CD4-positive, alpha-beta memory T cell (primary cell): ENCODE results near the gene ROM1. TPM values are rescaled to one million over a fixed set of nuclear protein-coding genes. Genes with fewer than 3 reads are reported as not detected.
A peak's percentile ranks its signal among the peaks of the same experiment; 100 is the strongest.

Experiments used
- CTCF ChIA-PET: fragments of 350-600 bp; sonication (Branson Sonifier 250); formaldehyde crosslinking; loops from one replicate; lab custom pipeline; 2021; ENCODE audit warnings: inconsistent platforms; ENCODE audit not compliant: partially characterized antibody; lab: Charles Lee
- POLR2A ChIA-PET: fragments of 350-600 bp; sonication (Branson Sonifier 250); formaldehyde crosslinking; loops from one replicate; lab custom pipeline; 2021; ENCODE audit not compliant: partially characterized antibody; lab: Charles Lee
- DNase-seq, 5 donors: peaks; one replicate each; pipeline versions ENCODE4 v3.0.0 to v3.0.0-alpha.2; 2020 to 2022; ENCODE audit warnings: mixed read lengths in 1 of 5
- H3K27ac ChIP-seq: one replicate; pipeline ENCODE4 v1.7.0; 2013; ENCODE audit warnings: low read depth, low read length
- H3K27me3 ChIP-seq: 2 replicates; pipeline ENCODE4 v1.7.0; 2013; ENCODE audit warnings: mild to moderate bottlenecking, low read length, moderate library complexity; ENCODE audit not compliant: insufficient read depth
- H3K36me3 ChIP-seq: 2 replicates; pipeline ENCODE4 v1.7.0; 2013; ENCODE audit warnings: mild to moderate bottlenecking, low read length, moderate library complexity; ENCODE audit not compliant: insufficient read depth
- H3K4me1 ChIP-seq: 2 replicates; pipeline ENCODE4 v1.7.0; 2013; ENCODE audit warnings: mild to moderate bottlenecking, low read length, moderate library complexity; ENCODE audit not compliant: insufficient read depth
- H3K4me3 ChIP-seq, 2 donors: one replicate each; pipeline ENCODE4 v1.7.0; 2013; ENCODE audit warnings: low read length in 2 of 2, mild to moderate bottlenecking in 1 of 2
- H3K9me3 ChIP-seq, 2 donors: one replicate each; pipeline ENCODE4 v1.7.0; 2013; ENCODE audit warnings: low read length in 2 of 2, control low read depth in 1 of 2; ENCODE audit not compliant: control insufficient read depth in 1 of 2
- H3K27ac Mint-ChIP-seq, 7 donors: one replicate each; pipeline ENCODE4 v1.8.0; 2020 to 2021; ENCODE audit warnings: mixed read lengths in 7 of 7, mild to moderate bottlenecking in 6 of 7, inconsistent platforms in 3 of 7, moderate library complexity in 3 of 7
- H3K27me3 Mint-ChIP-seq, 2 donors: one replicate each; pipeline ENCODE4 v1.8.0; 2020 to 2021; ENCODE audit warnings: mixed read lengths in 2 of 2
- H3K36me3 Mint-ChIP-seq, 2 donors: one replicate each; pipeline ENCODE4 v1.8.0; 2020 to 2021; ENCODE audit warnings: mixed read lengths in 2 of 2, inconsistent platforms in 1 of 2, mild to moderate bottlenecking in 1 of 2
- H3K4me1 Mint-ChIP-seq, 4 donors: one replicate each; pipeline ENCODE4 v1.8.0; 2020 to 2021; ENCODE audit warnings: mixed read lengths in 4 of 4, mild to moderate bottlenecking in 1 of 4
- H3K4me3 Mint-ChIP-seq, 8 donors: one replicate each; pipeline ENCODE4 v1.8.0; 2020 to 2021; ENCODE audit warnings: mixed read lengths in 8 of 8, mild to moderate bottlenecking in 7 of 8, moderate library complexity in 6 of 8, inconsistent platforms in 3 of 8
- H3K9me3 Mint-ChIP-seq, 8 donors: one replicate each; pipeline ENCODE4 v1.8.0; 2020 to 2021; ENCODE audit warnings: mixed read lengths in 8 of 8, mild to moderate bottlenecking in 5 of 8, inconsistent platforms in 3 of 8, moderate library complexity in 1 of 8
- intact Hi-C: fragments of 100-400 bp; cut with micrococcal nuclease; formaldehyde crosslinking; loops from one replicate; pipeline ENCODE4 v1.15.1; 2023
- polyA plus RNA-seq, 2 donors: library from polyadenylated mRNA; unstranded; fragments of 300-500 nt; fragmentation: Illumina TruSeq; gene quantifications; one replicate each; pipeline ENCODE4 v1.2.3, GENCODE V29; 2021
- total RNA-seq, 2 experiments: library from RNA; stranded (reverse); gene quantifications; one replicate each; pipeline ENCODE4 v1.2.3, GENCODE V29; 2021

ROM1 gene
- total and polyA plus RNA-seq, 4 experiments from 2014 or later: 0.98 to 1.9 (median 1.3) TPM

DNA sequence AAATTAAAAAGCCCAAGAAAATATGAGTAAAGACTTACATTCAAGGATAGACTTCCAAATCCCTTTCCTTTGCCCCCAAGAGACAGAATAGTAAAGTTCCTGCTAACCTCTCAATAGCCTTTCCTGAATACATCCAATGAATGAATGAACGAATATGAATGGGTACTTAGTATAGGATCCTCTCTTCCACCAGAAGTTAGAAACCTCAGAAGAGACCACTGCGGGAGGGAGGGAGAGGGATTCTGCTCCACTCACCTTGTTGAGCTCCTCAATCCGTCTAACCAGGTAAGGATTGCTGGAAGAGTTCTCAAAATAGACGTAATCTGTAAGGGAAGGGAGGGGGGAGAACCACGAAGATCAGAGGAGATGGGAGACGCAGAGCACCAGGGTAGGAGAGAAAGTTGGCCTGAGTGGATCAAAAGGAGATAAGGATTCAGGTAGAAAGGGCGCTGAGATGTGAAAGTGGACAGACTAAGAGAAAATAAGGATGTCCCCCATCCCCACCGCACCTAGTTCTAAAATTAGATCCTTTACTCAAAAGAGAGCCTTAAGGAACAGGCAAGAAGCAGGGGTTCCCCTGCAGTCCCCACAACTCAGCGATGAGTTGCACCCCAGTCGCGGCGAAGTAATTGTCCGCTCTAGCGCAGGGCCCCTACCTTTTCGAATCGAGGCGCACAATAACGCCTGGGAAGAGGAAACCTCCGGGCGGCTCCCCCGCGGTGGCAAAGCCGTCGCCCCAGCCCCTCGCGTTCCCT lies 12.5 kb upstream of the ROM1 start:
- H3K4me3 Mint-ChIP-seq: peak overlapping the region; percentile 91 to 99 (median 96)
- ChIA-PET CTCF (interaction anchor here (1.0 to 2.3 kb wide), 8 partner anchors 8 to 186 kb away, joined by 3 to 25 read pairs (median 3); partner anchors contain the start of genes C11orf98, CSKMT and TUT1), POLR2A (interaction anchor here (0.6 to 12.0 kb wide), 23 partner anchors 8 to 254 kb away, joined by 3 to 494 read pairs (median 11); partner anchors contain the start of genes AHNAK, B3GAT3, BSCL2 and C11orf98)
- Histone ChIP-seq H3K27ac (peak overlapping the region; percentile 91), H3K36me3 (peaks cover 50% of the 10 kb centered on the region), H3K9me3 (no peaks in the 10 kb centered on the region), H3K4me1 (peaks cover 34% of the 10 kb centered on the region), H3K4me3 (peak overlapping the region; percentile 71 to 82), H3K27me3 (no peaks in the 10 kb centered on the region)
- H3K36me3 Mint-ChIP-seq: peaks cover 60 to 75% of the 10 kb centered on the region in 2 donors
- peak overlapping the region; percentile 90 to 99 (median 98) for H3K27ac Mint-ChIP-seq
- no peaks in the 10 kb centered on the region for H3K27me3 Mint-ChIP-seq
- H3K9me3 Mint-ChIP-seq: no peaks in the 10 kb centered on the region
- H3K4me1 Mint-ChIP-seq: peaks cover 31 to 66% (median 48%) of the 10 kb centered on the region in 4 donors
- intact Hi-C loops: no loop called here
- peak in 1 of 5 donors; percentile 46 for DNase-seq

DNA sequence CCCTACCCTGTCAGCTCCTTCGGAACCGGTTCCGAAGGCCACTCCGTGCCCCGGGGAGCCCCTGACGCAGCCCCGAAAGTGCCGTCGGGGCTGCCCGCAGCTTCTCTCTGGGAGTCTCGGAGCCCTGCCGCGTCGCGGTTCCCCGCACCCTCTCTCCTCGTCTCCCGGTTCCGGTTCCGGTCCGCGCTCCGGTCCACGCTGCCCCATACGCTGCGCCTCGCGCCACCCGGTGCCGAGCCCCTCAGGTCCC lies 12.0 kb upstream of the ROM1 start:
- H3K27ac ChIP-seq: peak overlapping the region; percentile 91
- H3K27me3 ChIP-seq: no peaks in the 10 kb centered on the region
- peaks cover 31 to 62% (median 47%) of the 10 kb centered on the region in 4 donors for H3K4me1 Mint-ChIP-seq
- peaks cover 35% of the 10 kb centered on the region for H3K4me1 ChIP-seq
- no peaks in the 10 kb centered on the region for H3K27me3 Mint-ChIP-seq
- peak overlapping the region; percentile 71 to 82 for H3K4me3 ChIP-seq
- H3K9me3 ChIP-seq: no peaks in the 10 kb centered on the region
- H3K4me3 Mint-ChIP-seq: peak overlapping the region; percentile 91 to 99 (median 96)
- ChIA-PET POLR2A (interaction anchor here (0.6 to 12.0 kb wide), 29 partner anchors 8 to 280 kb away, joined by 3 to 494 read pairs (median 7); partner anchors contain the start of genes AHNAK, B3GAT3, BSCL2 and C11orf98), CTCF (interaction anchor here (1.0 to 2.3 kb wide), 9 partner anchors 9 to 177 kb away, joined by 3 to 25 read pairs (median 4); partner anchors contain the start of genes C11orf98, CSKMT and TUT1)
- no peaks in the 10 kb centered on the region for H3K9me3 Mint-ChIP-seq
- peak overlapping the region; percentile 90 to 99 (median 98) for H3K27ac Mint-ChIP-seq
- intact Hi-C loops: no loop called here
- DNase-seq: peak in 1 of 5 donors; percentile 66
- peaks cover 50% of the 10 kb centered on the region for H3K36me3 ChIP-seq
- peaks cover 58 to 72% of the 10 kb centered on the region in 2 donors for H3K36me3 Mint-ChIP-seq

DNA sequence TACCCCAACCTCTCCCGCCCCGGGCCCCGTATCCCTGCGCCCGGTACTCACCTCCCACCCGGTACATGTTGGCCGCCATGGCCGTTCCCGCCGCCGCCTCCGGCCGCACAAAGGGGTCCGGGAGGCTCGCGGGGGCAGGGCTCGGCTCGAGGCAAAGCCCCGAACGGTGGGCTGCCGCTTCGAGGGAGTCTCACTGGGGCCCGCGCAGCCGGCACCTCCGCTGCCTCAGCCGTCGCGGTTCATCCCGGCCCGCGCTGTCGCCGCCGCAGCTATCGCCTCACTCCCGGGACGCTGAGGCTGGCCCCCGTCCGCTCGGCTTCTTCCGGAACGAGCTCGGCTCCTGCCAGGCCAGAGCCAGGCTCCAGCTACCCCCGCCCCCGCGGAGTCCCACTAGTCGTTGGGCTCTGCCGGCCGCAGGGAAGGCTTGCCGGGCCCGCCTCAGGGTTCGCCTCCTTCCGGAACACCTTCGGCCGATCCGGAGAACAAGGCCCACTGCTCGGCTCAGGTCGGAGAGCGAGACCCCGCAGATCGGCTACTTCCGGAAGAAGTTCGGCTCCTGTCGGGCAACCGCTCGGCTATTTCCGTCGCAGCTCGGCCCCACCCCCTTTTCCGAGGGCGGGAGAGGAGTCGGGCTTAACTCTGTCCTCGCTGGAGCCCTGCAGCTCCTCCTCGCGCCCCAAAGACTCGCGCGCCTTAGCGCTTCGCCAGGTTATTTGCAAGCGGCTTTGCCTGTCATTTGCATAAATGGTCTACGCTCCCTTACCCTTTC lies 11.5 kb upstream of the ROM1 start, which contains the start of gene MTA2:
Gene MTA2 (minus strand): TSS at position 494 of the 769 bp plus-strand sequence. CDS start 415 bp downstream, at position 79.
- peaks cover 50% of the 10 kb centered on the region for H3K36me3 ChIP-seq
- no peaks in the 10 kb centered on the region for H3K9me3 ChIP-seq
- peak within 1 kb of the TSS; percentile 90 to 99 (median 98) for H3K27ac Mint-ChIP-seq
- H3K27me3 Mint-ChIP-seq: no peaks in the 10 kb centered on the region
- CTCF ChIA-PET: interaction anchor here (1.0 to 2.3 kb wide), 9 partner anchors 9 to 177 kb away, joined by 3 to 25 read pairs (median 4); partner anchors contain the start of genes B3GAT3, C11orf98, CSKMT and INTS5
- H3K4me3 Mint-ChIP-seq: peak within 1 kb of the TSS; percentile 91 to 99 (median 96)
- H3K4me1 Mint-ChIP-seq: peaks cover 33 to 60% (median 46%) of the 10 kb centered on the region in 4 donors
- H3K36me3 Mint-ChIP-seq: peaks cover 53 to 71% of the 10 kb centered on the region in 2 donors
- peak; percentile 99 to 100 (median 100) for DNase-seq
- H3K4me1 ChIP-seq: peaks cover 35% of the 10 kb centered on the region
- no peaks in the 10 kb centered on the region for H3K27me3 ChIP-seq
- H3K4me3 ChIP-seq: peak within 1 kb of the TSS; percentile 71 to 82
- peak within 1 kb of the TSS; percentile 91 for H3K27ac ChIP-seq
- intact Hi-C loops: loop anchor here (1.0 kb wide), 1 partner anchor 11 kb away; the partner anchor contains the start of gene EML3
- POLR2A ChIA-PET: interaction anchor here (0.5 to 12.0 kb wide), 33 partner anchors 9 to 633 kb away, joined by 3 to 494 read pairs (median 6); partner anchors contain the start of genes AHNAK, B3GAT3, BSCL2 and C11orf98
- H3K9me3 Mint-ChIP-seq: no peaks in the 10 kb centered on the region

DNA sequence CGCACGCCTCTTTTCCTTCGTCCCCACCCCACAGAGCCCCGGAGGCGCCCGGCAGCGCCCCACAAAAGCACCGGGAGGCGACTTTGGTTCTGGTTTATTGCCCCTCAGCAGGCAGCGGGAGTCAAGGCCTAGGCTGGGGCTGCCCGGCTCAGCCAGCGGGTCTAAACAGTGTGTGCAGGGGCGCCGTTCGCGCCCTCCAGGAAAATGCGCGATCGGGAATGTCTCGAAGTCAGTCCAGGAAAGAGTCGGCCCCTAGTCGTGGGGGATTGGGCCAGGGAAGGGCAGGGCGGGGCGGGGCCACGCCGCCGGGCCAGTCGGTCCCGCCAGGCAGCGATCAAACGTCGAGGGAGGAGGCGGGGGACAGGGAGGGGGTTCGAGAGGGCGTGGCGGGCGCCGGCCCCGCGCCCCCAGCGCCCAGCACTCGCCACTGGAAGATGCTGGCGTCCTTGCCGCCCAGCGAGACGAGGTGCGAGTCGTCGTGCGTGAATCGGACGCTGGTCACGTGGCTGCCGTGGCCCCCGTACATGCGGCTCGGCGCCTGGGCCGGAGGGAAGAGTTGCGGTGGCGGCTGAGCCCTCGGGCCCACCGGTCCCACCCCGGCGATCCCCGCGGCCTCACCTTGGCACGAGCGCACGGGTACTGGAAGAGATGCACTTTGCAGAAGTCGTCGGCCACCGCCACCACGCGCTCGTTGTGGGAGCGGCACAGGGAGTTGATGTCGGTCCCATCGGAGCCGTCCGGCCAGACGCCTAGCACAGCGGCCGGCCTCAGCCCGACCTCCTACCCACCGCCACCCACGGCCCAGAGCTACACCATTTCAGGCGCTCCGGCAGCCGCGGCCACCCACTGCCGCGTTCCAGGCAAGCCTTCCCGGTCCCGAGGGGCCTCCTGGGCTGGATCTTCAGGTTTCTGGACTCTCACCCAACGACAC lies 10.7 kb upstream of the ROM1 start:
- no peaks in the 10 kb centered on the region for H3K9me3 Mint-ChIP-seq
- peak overlapping the region; percentile 90 to 99 (median 98) for H3K27ac Mint-ChIP-seq
- H3K36me3 Mint-ChIP-seq: peaks cover 47 to 71% of the 10 kb centered on the region in 2 donors
- ChIA-PET CTCF (interaction anchor here (0.7 to 3.0 kb wide), 9 partner anchors 9 to 178 kb away, joined by 3 to 25 read pairs (median 4); partner anchors contain the start of genes B3GAT3, C11orf98, CSKMT and INTS5), POLR2A (interaction anchor here (0.5 to 12.0 kb wide), 30 partner anchors 9 to 634 kb away, joined by 3 to 494 read pairs (median 8); partner anchors contain the start of genes B3GAT3, BSCL2, C11orf98 and CSKMT)
- H3K36me3 ChIP-seq: peaks cover 49% of the 10 kb centered on the region
- no peaks in the 10 kb centered on the region for H3K27me3 ChIP-seq
- H3K4me1 Mint-ChIP-seq: peaks cover 33 to 59% (median 45%) of the 10 kb centered on the region in 4 donors
- peak overlapping the region; percentile 91 for H3K27ac ChIP-seq
- intact Hi-C loops: loop anchor here (1.0 kb wide), 1 partner anchor 10 kb away; the partner anchor contains the start of gene EML3
- H3K4me1 ChIP-seq: peaks cover 34% of the 10 kb centered on the region
- H3K27me3 Mint-ChIP-seq: no peaks in the 10 kb centered on the region
- peak overlapping the region; percentile 56 to 65 for H3K4me3 ChIP-seq
- H3K4me3 Mint-ChIP-seq: peak overlapping the region; percentile 91 to 99 (median 96)
- H3K9me3 ChIP-seq: no peaks in the 10 kb centered on the region
- no peak for DNase-seq

DNA sequence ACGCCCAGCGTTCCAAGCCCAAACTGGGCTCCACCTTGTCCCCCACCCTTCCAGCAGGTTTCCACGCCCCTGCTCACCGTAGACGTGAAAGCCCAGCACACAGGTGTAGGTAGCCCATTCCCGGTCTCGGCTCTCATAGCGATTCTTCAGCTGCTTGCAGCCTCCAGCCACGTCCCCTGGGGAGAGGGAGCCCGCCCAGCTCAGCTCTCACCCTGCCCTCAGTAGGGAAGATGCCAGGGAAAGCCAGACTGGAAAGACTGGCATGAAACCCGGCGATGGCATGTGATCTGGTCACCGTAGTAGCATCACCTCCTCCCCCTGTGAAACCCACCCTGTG lies 10.0 kb upstream of the ROM1 start:
- ChIA-PET POLR2A (interaction anchor here (0.6 to 6.3 kb wide), 5 partner anchors 9 to 62 kb away, joined by 4 to 168 read pairs (median 24); partner anchors contain the start of genes C11orf98, CSKMT, EML3 and GANAB), CTCF (interaction anchor here (0.7 to 3.0 kb wide), 2 partner anchors 9 to 11 kb away, joined by 4 to 14 read pairs; partner anchors contain the start of gene TUT1)
- peak overlapping the region; percentile 60 to 83 (median 78) for H3K4me3 Mint-ChIP-seq
- no peak overlapping the region for H3K27ac ChIP-seq
- no peaks in the 10 kb centered on the region for H3K9me3 ChIP-seq
- no peaks in the 10 kb centered on the region for H3K27me3 ChIP-seq
- H3K27me3 Mint-ChIP-seq: no peaks in the 10 kb centered on the region
- H3K9me3 Mint-ChIP-seq: no peaks in the 10 kb centered on the region
- peaks cover 47 to 71% of the 10 kb centered on the region in 2 donors for H3K36me3 Mint-ChIP-seq
- peaks cover 33 to 59% (median 46%) of the 10 kb centered on the region in 4 donors for H3K4me1 Mint-ChIP-seq
- peaks cover 32% of the 10 kb centered on the region for H3K4me1 ChIP-seq
- H3K27ac Mint-ChIP-seq: peak overlapping the region; percentile 29 to 92 (median 66)
- peaks cover 49% of the 10 kb centered on the region for H3K36me3 ChIP-seq
- intact Hi-C loops: no loop called here
- H3K4me3 ChIP-seq: no peak overlapping the region
- DNase-seq: no peak
